Adrenal gland (tissue), 12 donors: ENCODE results near the gene TEX54. TPM values are rescaled to one million over a fixed set of nuclear protein-coding genes. Genes with fewer than 3 reads are reported as not detected.
A peak's percentile ranks its signal among the peaks of the same experiment; 100 is the strongest.

Source experiments
- DNase-seq, 7 donors: peaks; one replicate each; pipeline ENCODE4 v3.0.0-alpha.2; 2019 to 2020
- H3K27ac ChIP-seq, 5 donors: fragments of 200-600 bp; sonication (generic) in 4 of 5; 1 replicate in 3 of 5; 2 replicates in 2 of 5; pipeline versions ENCODE4 v1.5.1 to v1.8.0; 2016 to 2020; ENCODE audit warnings: mild to moderate bottlenecking in 1 of 5
- H3K27me3 ChIP-seq: fragments of 200-600 bp; 2 replicates; pipeline ENCODE4 v1.8.0; 2021
- H3K36me3 ChIP-seq, 2 donors: fragments of 200-600 bp; replicated peaks in 1 of 2; 1 replicate in 1 of 2; 2 replicates in 1 of 2; pipeline versions ENCODE4 v1.5.1 to v1.8.0; 2018 to 2022
- H3K4me1 ChIP-seq, 2 donors: fragments of 200-600 bp; replicated peaks in 1 of 2; 1 replicate in 1 of 2; 2 replicates in 1 of 2; pipeline versions ENCODE4 v1.5.1 to v1.8.0; 2018 to 2021
- H3K4me3 ChIP-seq, 4 donors: fragments of 200-600 bp; sonication (generic) in 3 of 4; one replicate each; pipeline ENCODE4 v1.5.1; 2016 to 2018
- H3K9me3 ChIP-seq, 3 donors: fragments of 200-600 bp; sonication (generic) in 1 of 3; replicated peaks in 1 of 3; 1 replicate in 2 of 3; 2 replicates in 1 of 3; pipeline versions ENCODE4 v1.5.1 to v1.8.0; 2016 to 2021
- POLR2A ChIP-seq, 2 donors: fragments of 450-650 bp; IDR thresholded peaks; one replicate each; pipeline ENCODE4 v1.6.1; 2017; ENCODE audit warnings: antibody characterized with exemption in 2 of 2, mild to moderate bottlenecking in 2 of 2, moderate library complexity in 1 of 2
- WGBS, 4 donors: extraction: QIAGEN DNeasy Blood & Tissue Kit in 2 of 4; methylation state at CpG; one replicate each; pipeline versions ENCODE4 v1.1.5 to v1.1.7; 2013 to 2017; 5-methylcytosine and 5-hydroxymethylcytosine counted together
- intact Hi-C, 2 donors: fragments of 100-400 bp; cut with DNase I; formaldehyde crosslinking; loops; one replicate each; pipeline versions ENCODE4 v1.14.1 to v1.15.0; 2022 to 2023
- polyA plus RNA-seq, 3 donors: library from polyadenylated mRNA; stranded (reverse); fragments of 200-250 nt in 2 of 3; fragments of 350-450 nt in 1 of 3; fragmentation: Illumina TruSeq in 1 of 3; extraction: RNeasy Lipid Tissue Mini Kit (QIAGEN cat#74804) in 1 of 3; gene quantifications; one replicate each; pipeline ENCODE4 v1.2.3, GENCODE V29; 2013 to 2014
- total RNA-seq, 9 donors: library from RNA; depleted of rRNA in 4 of 9; stranded (reverse); fragments of >200 nt in 4 of 9; fragments of 120-200 nt in 1 of 9; fragmentation: NEBNext Ultra II Directional in 1 of 9; extraction: Animal tissue kit (Norgen Biotek cat#: 25700) in 1 of 9; gene quantifications; one replicate each; pipeline versions ENCODE4 v1.1.0 to v1.2.4, GENCODE V29; 2013 to 2023
- TF ChIP-seq, protein P1 (sequence below), 6 experiments: fragments of 450-650 bp in 4 of 6; fragments of 200-600 bp in 2 of 6; sonication (generic) in 1 of 6; IDR thresholded peaks; 1 replicate in 5 of 6; 2 replicates in 1 of 6; pipeline versions ENCODE4 v1.5.1 to v1.8.0; 2016 to 2021; ENCODE audit warnings: antibody characterized with exemption in 6 of 6, mild to moderate bottlenecking in 2 of 6, moderate library complexity in 1 of 6
- donor health status: healthy with polysubstance abuse.
- donor health status: Bipolar disorder and iron deficiency.
- donor health status: DM: yes; HTN: yes; CAD: no.
- donor health status: DM: no; HTN: no; CAD: no.
- donor health status: DM: no; HTN: no; CAD: no.
- donor health status: DM: yes; HTN: yes; CAD: no.

Gene TEX54
- total and polyA plus RNA-seq, 12 donors, result 0.27 to 1.4 TPM; not detected in 10

DNA sequence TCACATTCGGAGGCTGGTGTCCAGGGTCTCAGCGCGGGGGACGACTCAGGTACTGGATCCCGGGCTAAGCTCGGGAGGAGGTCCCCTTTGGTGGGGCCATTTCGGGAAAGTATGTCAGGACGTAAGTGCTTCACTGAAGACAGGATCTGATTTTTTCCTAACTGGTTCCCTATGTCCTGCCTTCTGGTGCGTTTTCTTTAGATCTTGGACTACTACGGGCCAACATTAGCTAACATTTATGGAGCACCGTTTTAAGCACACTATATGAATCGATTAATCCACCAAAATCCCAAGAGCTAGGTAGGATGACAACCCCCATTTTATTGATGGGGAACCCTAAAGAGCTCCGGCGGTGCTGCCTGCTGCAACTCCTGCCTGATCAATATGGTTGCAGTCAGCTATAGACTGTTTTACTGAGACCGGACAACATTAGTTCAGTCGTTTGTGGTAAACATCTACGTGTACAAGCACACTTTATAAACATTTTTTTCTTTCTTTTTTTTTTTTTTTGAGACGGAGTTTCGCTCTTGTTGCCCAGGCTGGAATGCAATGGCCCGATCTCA is 23.8 kb upstream of the TEX54 start:
- no peak for TF ChIP-seq POLR2A (IDR thresholded peaks at IDR 0.05)
- TF ChIP-seq, protein P1, sequence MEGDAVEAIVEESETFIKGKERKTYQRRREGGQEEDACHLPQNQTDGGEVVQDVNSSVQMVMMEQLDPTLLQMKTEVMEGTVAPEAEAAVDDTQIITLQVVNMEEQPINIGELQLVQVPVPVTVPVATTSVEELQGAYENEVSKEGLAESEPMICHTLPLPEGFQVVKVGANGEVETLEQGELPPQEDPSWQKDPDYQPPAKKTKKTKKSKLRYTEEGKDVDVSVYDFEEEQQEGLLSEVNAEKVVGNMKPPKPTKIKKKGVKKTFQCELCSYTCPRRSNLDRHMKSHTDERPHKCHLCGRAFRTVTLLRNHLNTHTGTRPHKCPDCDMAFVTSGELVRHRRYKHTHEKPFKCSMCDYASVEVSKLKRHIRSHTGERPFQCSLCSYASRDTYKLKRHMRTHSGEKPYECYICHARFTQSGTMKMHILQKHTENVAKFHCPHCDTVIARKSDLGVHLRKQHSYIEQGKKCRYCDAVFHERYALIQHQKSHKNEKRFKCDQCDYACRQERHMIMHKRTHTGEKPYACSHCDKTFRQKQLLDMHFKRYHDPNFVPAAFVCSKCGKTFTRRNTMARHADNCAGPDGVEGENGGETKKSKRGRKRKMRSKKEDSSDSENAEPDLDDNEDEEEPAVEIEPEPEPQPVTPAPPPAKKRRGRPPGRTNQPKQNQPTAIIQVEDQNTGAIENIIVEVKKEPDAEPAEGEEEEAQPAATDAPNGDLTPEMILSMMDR (IDR thresholded peaks at IDR 0.05), result no peak
- intact Hi-C loops, result no loop called here
- WGBS, 4 donors, result 15 to 22% (median 18%) methylated on average over 12 to 20 of the region's 20 CpGs
- no peaks in the 10 kb centered on the region for H3K9me3 ChIP-seq
- DNase-seq, result no peak
- H3K4me1 ChIP-seq, result peaks cover 12 to 21% of the 10 kb centered on the region in 2 donors
- H3K36me3 ChIP-seq, result peaks cover 0 to 30% of the 10 kb centered on the region in 2 donors
- peak overlapping the region in 2 of 5 donors; percentile 27 to 81 for H3K27ac ChIP-seq
- no peaks in the 10 kb centered on the region for H3K27me3 ChIP-seq
- H3K4me3 ChIP-seq, result peak overlapping the region; percentile 13 to 71 (median 42)

GRCh38 chr11:62855571-62856332 is 23.1 kb upstream of the TEX54 start:
- peaks cover 0 to 32% of the 10 kb centered on the region in 2 donors for H3K36me3 ChIP-seq

GRCh38 chr11:62854825-62855570 is 22.4 kb upstream of the TEX54 start:
- DNase-seq, result peak in 1 of 7 donors; percentile 61
- intact Hi-C loops, result no loop called here
- H3K27me3 ChIP-seq, result no peaks in the 10 kb centered on the region
- H3K27ac ChIP-seq, result peak overlapping the region in 4 of 5 donors; percentile 14 to 75 (median 57)
- peaks cover 0 to 32% of the 10 kb centered on the region in 2 donors for H3K36me3 ChIP-seq
- TF ChIP-seq POLR2A (IDR thresholded peaks at IDR 0.05), result no peak
- TF ChIP-seq, protein P1 (IDR thresholded peaks at IDR 0.05), result no peak
- H3K9me3 ChIP-seq, result no peaks in the 10 kb centered on the region
- H3K4me3 ChIP-seq, result peak overlapping the region in 3 of 4 donors; percentile 23 to 71 (median 27)
- peaks cover 12 to 21% of the 10 kb centered on the region in 2 donors for H3K4me1 ChIP-seq
- 5 to 6% (median 5%) methylated on average over 14 to 15 of the region's 15 CpGs for WGBS, 4 donors

More at GRCh38 chr11:62855571-62856332, 23.1 kb upstream of the TEX54 start:
- Histone ChIP-seq H3K4me1 (peaks cover 12 to 21% of the 10 kb centered on the region in 2 donors), H3K4me3 (peak overlapping the region; percentile 24 to 71 (median 44)), H3K27me3 (no peaks in the 10 kb centered on the region), H3K9me3 (no peaks in the 10 kb centered on the region), H3K27ac (peak overlapping the region in 4 of 5 donors; percentile 14 to 81 (median 57))
- intact Hi-C loops, result no loop called here
- peak; percentile 96 to 97 for TF ChIP-seq POLR2A (IDR thresholded peaks at IDR 0.05)
- TF ChIP-seq, protein P1 (IDR thresholded peaks at IDR 0.05), result peak in 1 of 6 experiments; percentile 5
- 0 to 1% (median 0%) methylated on average over 28 to 54 of the region's 54 CpGs for WGBS, 4 donors
- peak; percentile 96 to 98 (median 97) for DNase-seq
